ENCODE data around the gene PRKN. TPM values are rescaled to one million over a fixed set of nuclear protein-coding genes. Genes with fewer than 3 reads are reported as not detected.

The PRKN gene
- total and polyA plus RNA-seq, 4 experiments from 2014 or later, result 0.50 to 5.3 (median 2.9) TPM

- no peak overlapping the region for H3K4me3 ChIP-seq (ENCODE audit: low read length in 2 of 2)
- H3K36me3 Mint-ChIP-seq, result peaks cover 0 to 13% of the 10 kb centered on the region in 2 donors
- peaks cover 0 to 2% of the 10 kb centered on the region in 2 donors for H3K27me3 Mint-ChIP-seq
- no peaks in the 10 kb centered on the region for H3K27me3 ChIP-seq (ENCODE audit: insufficient read depth, low read length)
- DNase-seq, result no peak
- H3K4me3 Mint-ChIP-seq, result no peak overlapping the region
- intact Hi-C loops (cut with micrococcal nuclease), result no loop called here
- H3K27ac Mint-ChIP-seq, result no peak overlapping the region
- ChIA-PET POLR2A (ENCODE audit: partially characterized antibody) (no interaction called here), CTCF (ENCODE audit: partially characterized antibody) (interaction anchor here (0.7 to 2.3 kb wide), 4 partner anchors 8 to 429 kb away, joined by 3 to 14 read pairs (median 5); no protein-coding TSS in a partner anchor)
- no peaks in the 10 kb centered on the region for H3K4me1 ChIP-seq (ENCODE audit: insufficient read depth, low read length)
- H3K36me3 ChIP-seq (ENCODE audit: insufficient read depth, low read length), result no peaks in the 10 kb centered on the region
- H3K9me3 Mint-ChIP-seq, result peaks cover 2 to 17% (median 10%) of the 10 kb centered on the region in 8 donors
- H3K4me1 Mint-ChIP-seq, result peaks cover 0 to 5% (median 3%) of the 10 kb centered on the region in 4 donors
- no peaks in the 10 kb centered on the region for H3K9me3 ChIP-seq (ENCODE audit: control insufficient read depth in 1 of 2, low read length in 2 of 2)
- no peak overlapping the region for H3K27ac ChIP-seq (ENCODE audit: low read depth, low read length)
Measured at GRCh38 chr6:161359618-161359945, 1368.0 kb downstream of the PRKN start.

- H3K4me3 Mint-ChIP-seq, result peak overlapping the region in 1 of 8 donors; percentile 5
- ChIA-PET CTCF (ENCODE audit: partially characterized antibody) (interaction anchor here (5.9 kb wide), 1 partner anchor 16 kb away, joined by 30 read pairs; no protein-coding TSS in a partner anchor), POLR2A (ENCODE audit: partially characterized antibody) (no interaction called here)
Measured at GRCh38 chr6:161356167-161356854, 1371.3 kb downstream of the PRKN start.

GRCh38 chr6:161355696-161356095 lies 1371.9 kb downstream of the PRKN start:
- no peak for DNase-seq
- Mint-ChIP-seq H3K4me1 (peaks cover 0 to 5% (median 3%) of the 10 kb centered on the region in 4 donors), H3K27ac (no peak overlapping the region), H3K36me3 (peaks cover 0 to 9% of the 10 kb centered on the region in 2 donors), H3K9me3 (peaks cover 0 to 1% (median 0%) of the 10 kb centered on the region in 8 donors), H3K4me3 (no peak overlapping the region), H3K27me3 (no peaks in the 10 kb centered on the region)
- no peak overlapping the region for H3K27ac ChIP-seq (ENCODE audit: low read depth, low read length)
- intact Hi-C loops (cut with micrococcal nuclease), result no loop called here
- ChIA-PET CTCF (ENCODE audit: partially characterized antibody) (interaction anchor here (0.9 to 5.9 kb wide), 3 partner anchors 11 to 425 kb away, joined by 3 to 30 read pairs (median 5); no protein-coding TSS in a partner anchor), POLR2A (ENCODE audit: partially characterized antibody) (no interaction called here)
- H3K36me3 ChIP-seq (ENCODE audit: insufficient read depth, low read length), result no peaks in the 10 kb centered on the region
- H3K27me3 ChIP-seq (ENCODE audit: insufficient read depth, low read length), result no peaks in the 10 kb centered on the region
- H3K4me3 ChIP-seq (ENCODE audit: low read length in 2 of 2), result no peak overlapping the region
- H3K4me1 ChIP-seq (ENCODE audit: insufficient read depth, low read length), result no peaks in the 10 kb centered on the region
- no peaks in the 10 kb centered on the region for H3K9me3 ChIP-seq (ENCODE audit: control insufficient read depth in 1 of 2, low read length in 2 of 2)

More at GRCh38 chr6:161356167-161356854, 1371.3 kb downstream of the PRKN start:
- H3K36me3 Mint-ChIP-seq, result peaks cover 0 to 9% of the 10 kb centered on the region in 2 donors
- Histone ChIP-seq H3K4me1 (ENCODE audit: insufficient read depth, low read length) (no peaks in the 10 kb centered on the region), H3K9me3 (ENCODE audit: control insufficient read depth in 1 of 2, low read length in 2 of 2) (no peaks in the 10 kb centered on the region), H3K27me3 (ENCODE audit: insufficient read depth, low read length) (no peaks in the 10 kb centered on the region), H3K4me3 (ENCODE audit: low read length in 2 of 2) (no peak overlapping the region), H3K27ac (ENCODE audit: low read depth, low read length) (no peak overlapping the region), H3K36me3 (ENCODE audit: insufficient read depth, low read length) (no peaks in the 10 kb centered on the region)
- peaks cover 0 to 1% (median 0%) of the 10 kb centered on the region in 8 donors for H3K9me3 Mint-ChIP-seq
- no peak overlapping the region for H3K27ac Mint-ChIP-seq
- H3K4me1 Mint-ChIP-seq, result peaks cover 0 to 5% (median 3%) of the 10 kb centered on the region in 4 donors
- intact Hi-C loops (cut with micrococcal nuclease), result no loop called here
- no peak for DNase-seq
- H3K27me3 Mint-ChIP-seq, result no peaks in the 10 kb centered on the region

GRCh38 chr6:161354956-161355355 lies 1372.6 kb downstream of the PRKN start:
- no peaks in the 10 kb centered on the region for H3K27me3 ChIP-seq (ENCODE audit: insufficient read depth, low read length)
- H3K27ac Mint-ChIP-seq, result peak overlapping the region in 1 of 7 donors; percentile 36
- no peaks in the 10 kb centered on the region for H3K9me3 ChIP-seq (ENCODE audit: control insufficient read depth in 1 of 2, low read length in 2 of 2)
- H3K36me3 ChIP-seq (ENCODE audit: insufficient read depth, low read length), result no peaks in the 10 kb centered on the region
- H3K9me3 Mint-ChIP-seq, result peaks cover 0 to 1% (median 0%) of the 10 kb centered on the region in 8 donors
- H3K4me3 ChIP-seq (ENCODE audit: low read length in 2 of 2), result no peak overlapping the region
- no peaks in the 10 kb centered on the region for H3K27me3 Mint-ChIP-seq
- H3K4me3 Mint-ChIP-seq, result no peak overlapping the region
- no peak overlapping the region for H3K27ac ChIP-seq (ENCODE audit: low read depth, low read length)
- intact Hi-C loops (cut with micrococcal nuclease), result no loop called here
- H3K36me3 Mint-ChIP-seq, result peaks cover 0 to 4% of the 10 kb centered on the region in 2 donors
- H3K4me1 Mint-ChIP-seq, result peaks cover 0 to 5% (median 3%) of the 10 kb centered on the region in 4 donors
- ChIA-PET CTCF (ENCODE audit: partially characterized antibody) (interaction anchor here (0.9 to 5.9 kb wide), 3 partner anchors 10 to 424 kb away, joined by 3 to 30 read pairs (median 5); no protein-coding TSS in a partner anchor), POLR2A (ENCODE audit: partially characterized antibody) (no interaction called here)
- no peak for DNase-seq
- no peaks in the 10 kb centered on the region for H3K4me1 ChIP-seq (ENCODE audit: insufficient read depth, low read length)

- no peak for DNase-seq
- no peak overlapping the region for H3K4me3 Mint-ChIP-seq
- POLR2A ChIA-PET (ENCODE audit: partially characterized antibody), result no interaction called here
- H3K36me3 ChIP-seq (ENCODE audit: insufficient read depth, low read length), result no peaks in the 10 kb centered on the region
- no peaks in the 10 kb centered on the region for H3K27me3 Mint-ChIP-seq
- H3K4me3 ChIP-seq (ENCODE audit: low read length in 2 of 2), result no peak overlapping the region
- intact Hi-C loops (cut with micrococcal nuclease), result no loop called here
- no peaks in the 10 kb centered on the region for H3K4me1 ChIP-seq (ENCODE audit: insufficient read depth, low read length)
- peaks cover 0 to 1% (median 0%) of the 10 kb centered on the region in 8 donors for H3K9me3 Mint-ChIP-seq
- H3K27me3 ChIP-seq (ENCODE audit: insufficient read depth, low read length), result no peaks in the 10 kb centered on the region
- peaks cover 0 to 5% (median 3%) of the 10 kb centered on the region in 4 donors for H3K4me1 Mint-ChIP-seq
- CTCF ChIA-PET (ENCODE audit: partially characterized antibody), result interaction anchor here (1.8 to 5.9 kb wide), 2 partner anchors 10 to 18 kb away, joined by 5 to 30 read pairs; no protein-coding TSS in a partner anchor
- H3K9me3 ChIP-seq (ENCODE audit: control insufficient read depth in 1 of 2, low read length in 2 of 2), result no peaks in the 10 kb centered on the region
- H3K27ac Mint-ChIP-seq, result no peak overlapping the region
- no peak overlapping the region for H3K27ac ChIP-seq (ENCODE audit: low read depth, low read length)
- no peaks in the 10 kb centered on the region for H3K36me3 Mint-ChIP-seq
Measured at GRCh38 chr6:161354276-161354840, 1373.2 kb downstream of the PRKN start.

GRCh38 chr6:161353208-161353613 lies 1374.4 kb downstream of the PRKN start:
- H3K27me3 Mint-ChIP-seq, result no peaks in the 10 kb centered on the region
- intact Hi-C loops (cut with micrococcal nuclease), result no loop called here
- H3K27me3 ChIP-seq (ENCODE audit: insufficient read depth, low read length), result no peaks in the 10 kb centered on the region

GRCh38 chr6:161351858-161352257 lies 1375.7 kb downstream of the PRKN start:
- Mint-ChIP-seq H3K4me1 (peaks cover 0 to 5% (median 3%) of the 10 kb centered on the region in 4 donors), H3K4me3 (no peak overlapping the region), H3K9me3 (peaks cover 0 to 1% (median 0%) of the 10 kb centered on the region in 8 donors), H3K36me3 (no peaks in the 10 kb centered on the region), H3K27me3 (no peaks in the 10 kb centered on the region), H3K27ac (no peak overlapping the region)
- no peaks in the 10 kb centered on the region for H3K36me3 ChIP-seq (ENCODE audit: insufficient read depth, low read length)
- no peaks in the 10 kb centered on the region for H3K4me1 ChIP-seq (ENCODE audit: insufficient read depth, low read length)
- H3K9me3 ChIP-seq (ENCODE audit: control insufficient read depth in 1 of 2, low read length in 2 of 2), result no peaks in the 10 kb centered on the region
- intact Hi-C loops (cut with micrococcal nuclease), result no loop called here
- POLR2A ChIA-PET (ENCODE audit: partially characterized antibody), result no interaction called here
- CTCF ChIA-PET (ENCODE audit: partially characterized antibody), result interaction anchor here (0.7 kb wide), 1 partner anchor 8 kb away, joined by 3 read pairs; no protein-coding TSS in a partner anchor
- no peaks in the 10 kb centered on the region for H3K27me3 ChIP-seq (ENCODE audit: insufficient read depth, low read length)
- no peak overlapping the region for H3K4me3 ChIP-seq (ENCODE audit: low read length in 2 of 2)
- H3K27ac ChIP-seq (ENCODE audit: low read depth, low read length), result no peak overlapping the region
- DNase-seq, result no peak

More at GRCh38 chr6:161353208-161353613, 1374.4 kb downstream of the PRKN start:
- Histone ChIP-seq H3K27ac (ENCODE audit: low read depth, low read length) (no peak overlapping the region), H3K4me3 (ENCODE audit: low read length in 2 of 2) (no peak overlapping the region), H3K9me3 (ENCODE audit: control insufficient read depth in 1 of 2, low read length in 2 of 2) (no peaks in the 10 kb centered on the region), H3K36me3 (ENCODE audit: insufficient read depth, low read length) (no peaks in the 10 kb centered on the region), H3K4me1 (ENCODE audit: insufficient read depth, low read length) (no peaks in the 10 kb centered on the region)
- ChIA-PET CTCF (ENCODE audit: partially characterized antibody) (interaction anchor here (5.9 kb wide), 1 partner anchor 19 kb away, joined by 30 read pairs; no protein-coding TSS in a partner anchor), POLR2A (ENCODE audit: partially characterized antibody) (no interaction called here)
- DNase-seq, result no peak
- Mint-ChIP-seq H3K4me1 (peaks cover 0 to 5% (median 3%) of the 10 kb centered on the region in 4 donors), H3K27ac (no peak overlapping the region), H3K36me3 (no peaks in the 10 kb centered on the region), H3K9me3 (peaks cover 0 to 1% (median 0%) of the 10 kb centered on the region in 8 donors), H3K4me3 (no peak overlapping the region)
